Vagina (tissue), 2 donors: Measurements from ENCODE around the gene DCD. TPM values are rescaled to one million over a fixed set of nuclear protein-coding genes. Genes with fewer than 3 reads are reported as not detected.
A peak's percentile ranks its signal among the peaks of the same experiment; 100 is the strongest.

Source experiments
- DNase-seq, 2 donors: peaks; one replicate each; pipeline ENCODE4 v3.0.0-alpha.2; 2017; ENCODE audit errors: extremely low spot score in 2 of 2
- H3K27ac ChIP-seq: fragments of 200-600 bp; sonication (generic); one replicate; pipeline ENCODE4 v1.5.1; 2019
- H3K27me3 ChIP-seq: fragments of 200-600 bp; sonication (generic); one replicate; pipeline ENCODE4 v1.5.1; 2019
- H3K36me3 ChIP-seq, 2 donors: fragments of 200-600 bp; sonication (generic); one replicate each; pipeline ENCODE4 v1.5.1; 2017 to 2019
- H3K4me1 ChIP-seq: fragments of 200-600 bp; sonication (generic); one replicate; pipeline ENCODE4 v1.5.1; 2019
- H3K4me3 ChIP-seq, 2 donors: fragments of 200-600 bp; sonication (generic); 1 replicate in 1 of 2; 2 replicates in 1 of 2; pipeline ENCODE4 v1.5.1; 2016 to 2019
- H3K9me3 ChIP-seq: fragments of 200-600 bp; sonication (generic); one replicate; pipeline ENCODE4 v1.5.1; 2019
- CTCF ChIP-seq, 3 experiments: fragments of 450-650 bp in 2 of 3; fragments of 200-600 bp in 1 of 3; sonication (generic) in 1 of 3; IDR thresholded peaks; one replicate each; pipeline ENCODE4 v1.5.1; 2017 to 2019; ENCODE audit warnings: antibody characterized with exemption in 3 of 3, mild to moderate bottlenecking in 2 of 3, moderate library complexity in 2 of 3
- POLR2A ChIP-seq, 2 donors: fragments of 450-650 bp; IDR thresholded peaks; one replicate each; pipeline ENCODE4 v1.6.1; 2017; ENCODE audit warnings: antibody characterized with exemption in 2 of 2, mild to moderate bottlenecking in 2 of 2, moderate library complexity in 2 of 2
- POLR2AphosphoS5 ChIP-seq, 2 donors: sonication (generic); formaldehyde crosslinking; IDR thresholded peaks; one replicate each; pipeline ENCODE4 v1.9.0; 2017; ENCODE audit warnings: antibody characterized with exemption in 2 of 2, mild to moderate bottlenecking in 2 of 2, low read depth in 1 of 2; ENCODE audit not compliant: insufficient read depth in 1 of 2
- intact Hi-C: fragments of 100-400 bp; cut with DNase I; formaldehyde crosslinking; loops from one replicate; pipeline ENCODE4 v1.15.1; 2023
- total RNA-seq: library from RNA; depleted of rRNA; stranded (reverse); fragments of >200 nt; gene quantifications from one replicate; pipeline ENCODE4 v1.2.3, GENCODE V29; 2016

The DCD gene
- total RNA-seq, 1 donor from 2014 or later, result not detected

- DNase-seq, result no peak
- Histone ChIP-seq H3K4me3 (no peak overlapping the region), H3K9me3 (no peaks in the 10 kb centered on the region), H3K36me3 (no peaks in the 10 kb centered on the region), H3K27ac (no peak overlapping the region), H3K27me3 (no peaks in the 10 kb centered on the region), H3K4me1 (no peaks in the 10 kb centered on the region)
- intact Hi-C loops, result no loop called here
- no peak for TF ChIP-seq POLR2AphosphoS5 (IDR thresholded peaks at IDR 0.05; ENCODE audit: insufficient read depth in 1 of 2, low read depth in 1 of 2)
- TF ChIP-seq POLR2A (IDR thresholded peaks at IDR 0.05), result no peak
- no peak for TF ChIP-seq CTCF (IDR thresholded peaks at IDR 0.05)
Measured at GRCh38 chr12:54631551-54631950, 16.6 kb downstream of the DCD start.

GRCh38 chr12:54629925-54630324 is 18.2 kb downstream of the DCD start:
- intact Hi-C loops, result no loop called here
- no peak overlapping the region for H3K27ac ChIP-seq
- TF ChIP-seq POLR2AphosphoS5 (IDR thresholded peaks at IDR 0.05; ENCODE audit: insufficient read depth in 1 of 2, low read depth in 1 of 2) (no peak), POLR2A (IDR thresholded peaks at IDR 0.05) (no peak), CTCF (IDR thresholded peaks at IDR 0.05) (no peak)

GRCh38 chr12:54628186-54628846 is 19.8 kb downstream of the DCD start:
- TF ChIP-seq CTCF (IDR thresholded peaks at IDR 0.05) (no peak), POLR2AphosphoS5 (IDR thresholded peaks at IDR 0.05; ENCODE audit: insufficient read depth in 1 of 2, low read depth in 1 of 2) (no peak), POLR2A (IDR thresholded peaks at IDR 0.05) (no peak)
- no peaks in the 10 kb centered on the region for H3K27me3 ChIP-seq
- peak in 1 of 2 donors; percentile 72 for DNase-seq
- no peak overlapping the region for H3K4me3 ChIP-seq
- H3K9me3 ChIP-seq, result no peaks in the 10 kb centered on the region
- no peaks in the 10 kb centered on the region for H3K4me1 ChIP-seq
- no peak overlapping the region for H3K27ac ChIP-seq
- intact Hi-C loops, result no loop called here
- H3K36me3 ChIP-seq, result no peaks in the 10 kb centered on the region

More at GRCh38 chr12:54629925-54630324, 18.2 kb downstream of the DCD start:
- DNase-seq, result peak in 1 of 2 donors; percentile 70
- Histone ChIP-seq H3K36me3 (no peaks in the 10 kb centered on the region), H3K9me3 (no peaks in the 10 kb centered on the region), H3K27me3 (no peaks in the 10 kb centered on the region), H3K4me1 (no peaks in the 10 kb centered on the region), H3K4me3 (no peak overlapping the region)

- no peaks in the 10 kb centered on the region for H3K36me3 ChIP-seq
- no peaks in the 10 kb centered on the region for H3K9me3 ChIP-seq
- H3K4me1 ChIP-seq, result no peaks in the 10 kb centered on the region
- TF ChIP-seq POLR2AphosphoS5 (IDR thresholded peaks at IDR 0.05; ENCODE audit: insufficient read depth in 1 of 2, low read depth in 1 of 2), result no peak
- no peak overlapping the region for H3K4me3 ChIP-seq
- no peak for DNase-seq
- no peak overlapping the region for H3K27ac ChIP-seq
- no peaks in the 10 kb centered on the region for H3K27me3 ChIP-seq
- intact Hi-C loops, result no loop called here
Measured at GRCh38 chr12:54627304-54627703, 20.9 kb downstream of the DCD start.

- DNase-seq, result no peak
- TF ChIP-seq POLR2AphosphoS5 (IDR thresholded peaks at IDR 0.05; ENCODE audit: insufficient read depth in 1 of 2, low read depth in 1 of 2), result no peak
- TF ChIP-seq POLR2A (IDR thresholded peaks at IDR 0.05), result no peak
- TF ChIP-seq CTCF (IDR thresholded peaks at IDR 0.05), result no peak
- intact Hi-C loops, result no loop called here
Measured at GRCh38 chr12:54625598-54625997, 22.6 kb downstream of the DCD start.

More at GRCh38 chr12:54625598-54625997, 22.6 kb downstream of the DCD start:
- no peaks in the 10 kb centered on the region for H3K4me1 ChIP-seq
- H3K36me3 ChIP-seq, result no peaks in the 10 kb centered on the region
- H3K4me3 ChIP-seq, result no peak overlapping the region
- no peaks in the 10 kb centered on the region for H3K27me3 ChIP-seq
- H3K27ac ChIP-seq, result no peak overlapping the region
- no peaks in the 10 kb centered on the region for H3K9me3 ChIP-seq
